Fibroblast of upper back skin (primary cell): ENCODE results near the gene TCF21.
A peak's percentile ranks its signal among the peaks of the same experiment; 100 is the strongest.
"Not testable (repeated sequence)": the region's sequence is repeated elsewhere in the genome, so short reads cannot be mapped to it uniquely, and the experiment has no call there.

ENCODE experiments used
- DNase-seq: peaks from one replicate; pipeline ENCODE4 v3.0.0-alpha.2; 2013

Gene TCF21

GRCh38 chr6:133888929-133889556 is at the start of gene TCF21:
Gene TCF21 (plus strand): TSS chr6:133889113. CDS start chr6:133889398, 285 bp downstream.
- DNase-seq: peak; percentile 56

DNA sequence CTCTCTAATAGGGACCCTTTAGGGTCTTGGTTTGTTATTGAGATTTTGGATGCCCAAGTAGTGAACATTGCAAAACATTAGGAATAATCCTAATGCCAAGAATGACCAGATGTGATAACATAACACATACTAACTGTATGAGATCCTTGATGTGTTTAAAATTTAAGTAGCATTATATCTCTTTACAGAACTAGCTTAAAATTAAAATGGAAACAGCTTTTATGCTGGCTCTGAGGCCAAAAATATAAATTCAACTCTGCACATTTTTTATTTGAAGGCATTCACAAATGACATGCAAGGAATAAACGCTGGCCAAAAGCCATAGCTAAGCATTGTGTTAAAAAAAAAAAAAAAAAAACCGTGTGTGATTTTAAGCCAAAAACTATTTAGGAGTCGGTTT is 47.7 kb upstream of the TCF21 start:
- no peak for DNase-seq

- DNase-seq: no peak
These were observed 45.8 kb upstream of the TCF21 start for GRCh38 chr6:133843098-133843497.

GRCh38 chr6:133844709-133845108 is 44.2 kb upstream of the TCF21 start:
- no peak for DNase-seq

DNA sequence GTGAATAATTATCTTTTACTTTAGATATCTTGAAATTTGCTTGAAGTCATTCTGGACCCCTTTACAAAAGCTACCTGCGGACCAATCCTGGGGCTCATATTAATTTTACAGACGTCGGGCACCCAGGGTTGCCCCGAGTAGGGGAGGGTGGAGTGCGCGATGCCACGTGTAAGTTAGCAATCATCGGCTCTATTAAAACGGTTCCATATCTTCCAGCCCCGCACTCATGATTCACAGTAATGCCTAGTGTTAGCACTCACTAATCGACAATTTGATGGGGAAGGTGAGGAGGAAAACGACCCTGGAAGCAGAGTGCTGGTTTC is 34.9 kb upstream of the TCF21 start:
- DNase-seq: no peak

GRCh38 chr6:133854364-133855275 is 34.3 kb upstream of the TCF21 start:
- DNase-seq: peak; percentile 3

DNA sequence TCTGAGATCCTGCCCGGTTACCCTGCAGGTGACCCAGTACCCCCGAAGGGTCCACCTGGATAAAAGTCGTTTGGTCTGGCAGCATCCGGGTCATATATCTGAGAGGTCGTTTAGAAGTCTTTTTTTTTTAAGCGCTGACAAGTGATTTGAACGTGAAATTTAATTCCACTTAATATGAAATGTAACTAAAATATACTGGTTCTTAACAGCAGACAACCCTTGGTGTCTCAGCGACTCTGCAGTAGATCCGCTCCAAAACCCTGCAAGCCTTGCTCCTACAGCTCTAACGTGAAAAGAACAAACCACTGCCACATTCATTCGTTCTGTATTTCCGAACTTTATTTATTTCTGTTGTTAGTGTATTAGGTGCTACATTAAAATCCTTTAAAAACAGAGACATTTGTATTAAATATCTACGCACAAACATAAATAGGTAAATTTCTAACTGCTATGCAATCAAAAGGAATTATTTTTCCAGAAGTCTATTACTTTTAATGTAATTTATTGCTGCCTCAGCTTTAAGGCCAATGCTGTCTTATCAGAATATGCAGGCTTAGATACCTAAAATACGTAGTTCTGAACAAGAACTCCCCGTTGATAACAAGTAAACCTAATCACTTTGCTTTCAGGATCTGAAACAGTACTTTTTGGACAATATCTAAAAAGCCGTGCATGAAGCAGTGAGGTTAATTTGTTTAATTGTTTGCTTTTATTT is 33.5 kb upstream of the TCF21 start:
- DNase-seq: peak; percentile 1

DNA sequence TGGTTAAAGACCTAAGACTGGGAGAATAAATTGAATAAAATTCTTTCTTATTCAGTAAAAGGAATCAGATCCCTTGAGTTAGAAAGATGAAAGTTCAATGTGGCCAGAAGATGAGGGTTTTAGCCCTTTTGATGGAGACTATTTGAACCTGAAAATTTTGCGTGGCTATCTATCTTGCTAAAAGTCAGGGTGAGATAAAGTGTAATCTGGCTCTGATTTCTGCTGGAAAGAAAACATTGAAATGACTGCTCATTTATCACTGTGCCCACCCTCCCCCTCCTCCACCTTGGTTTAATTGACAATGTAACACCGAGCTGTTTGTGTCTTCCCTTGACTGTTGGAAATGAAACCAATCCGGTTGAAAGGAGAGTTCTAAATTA is 32.9 kb upstream of the TCF21 start:
- DNase-seq: no peak

DNA sequence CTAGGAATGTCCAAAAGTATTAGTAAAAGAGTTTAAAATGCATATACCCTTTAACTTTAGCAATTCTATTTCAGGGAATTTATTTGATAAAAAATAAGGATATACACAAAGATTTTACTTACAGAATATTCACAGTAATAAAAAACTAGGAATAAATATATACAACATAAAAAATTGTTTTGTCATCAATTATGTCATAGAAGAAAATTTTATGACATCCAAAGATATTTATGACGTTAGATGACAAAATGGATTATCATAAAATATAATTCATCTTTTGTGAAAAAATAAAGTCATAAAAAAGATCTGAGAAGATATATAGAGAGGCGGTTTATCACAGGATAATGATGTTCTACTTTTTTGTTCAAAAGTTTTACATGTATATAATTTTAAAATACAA is 32.0 kb upstream of the TCF21 start:
- no peak for DNase-seq

GRCh38 chr6:133857696-133858095 is 31.2 kb upstream of the TCF21 start:
- DNase-seq: no peak

DNA sequence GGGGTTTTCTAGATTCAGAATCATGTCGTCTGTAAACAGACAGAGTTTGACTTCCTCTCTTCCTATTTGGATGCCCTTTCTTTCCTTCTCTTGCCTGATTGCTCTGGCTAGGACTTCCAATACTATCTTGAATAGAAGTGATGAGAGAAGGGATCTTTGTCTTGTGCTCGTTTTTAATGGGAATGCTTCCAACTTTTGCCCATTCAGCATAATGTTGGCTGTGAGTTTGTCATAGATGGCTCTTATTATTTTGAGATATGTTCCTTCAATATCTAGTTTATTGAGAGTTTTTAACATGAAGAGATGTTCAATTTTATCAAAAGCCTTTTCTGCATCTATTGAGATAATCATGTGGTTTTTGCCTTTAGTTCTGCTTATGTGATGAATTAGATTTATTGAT is 27.6 kb upstream of the TCF21 start:
- not testable (repeated sequence) for DNase-seq

DNA sequence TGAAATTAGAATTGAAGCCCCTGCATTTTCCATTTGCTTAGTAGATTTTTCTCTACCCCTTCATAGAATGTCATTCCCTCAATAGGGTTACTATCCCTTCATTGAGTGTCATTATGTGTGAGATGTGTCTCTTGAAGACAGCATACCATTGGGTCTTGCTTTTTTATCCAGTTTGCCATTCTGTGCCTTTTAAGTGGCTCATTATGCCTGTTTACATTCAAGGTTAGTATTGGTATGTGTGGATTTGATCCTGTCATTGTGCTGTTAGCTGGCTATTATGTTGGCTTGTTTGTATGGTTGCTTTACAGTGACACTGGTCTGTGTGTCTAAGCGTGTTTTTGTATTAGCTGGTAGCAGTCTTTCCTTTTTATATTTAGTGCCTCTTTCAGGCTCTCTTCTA is 25.7 kb upstream of the TCF21 start:
- DNase-seq: no peak

GRCh38 chr6:133865680-133866079 is 23.2 kb upstream of the TCF21 start:
- DNase-seq: no peak

GRCh38 chr6:133871131-133871530 is 17.8 kb upstream of the TCF21 start:
- DNase-seq: no peak

DNA sequence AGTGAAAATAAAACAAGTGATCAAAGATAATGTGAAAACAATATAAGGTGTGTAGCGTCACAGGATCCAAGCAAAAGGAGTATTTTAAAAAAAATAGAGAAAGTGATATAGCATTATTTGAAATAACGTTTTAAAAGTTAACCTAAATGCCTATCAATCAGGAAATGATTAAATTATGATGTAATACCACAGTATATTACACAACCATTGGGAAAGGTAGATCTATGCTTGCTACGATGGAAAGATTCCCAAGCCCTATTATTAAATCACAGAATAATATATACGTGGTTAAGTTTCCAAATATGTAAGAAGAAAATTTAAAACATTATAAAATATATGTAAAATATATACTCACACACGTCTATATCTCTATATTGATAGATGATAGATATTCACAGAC is 15.4 kb upstream of the TCF21 start:
- no peak for DNase-seq

GRCh38 chr6:133877116-133877515 is 11.8 kb upstream of the TCF21 start:
- DNase-seq: no peak

GRCh38 chr6:133880006-133880405 is 8.9 kb upstream of the TCF21 start:
- DNase-seq: no peak

DNA sequence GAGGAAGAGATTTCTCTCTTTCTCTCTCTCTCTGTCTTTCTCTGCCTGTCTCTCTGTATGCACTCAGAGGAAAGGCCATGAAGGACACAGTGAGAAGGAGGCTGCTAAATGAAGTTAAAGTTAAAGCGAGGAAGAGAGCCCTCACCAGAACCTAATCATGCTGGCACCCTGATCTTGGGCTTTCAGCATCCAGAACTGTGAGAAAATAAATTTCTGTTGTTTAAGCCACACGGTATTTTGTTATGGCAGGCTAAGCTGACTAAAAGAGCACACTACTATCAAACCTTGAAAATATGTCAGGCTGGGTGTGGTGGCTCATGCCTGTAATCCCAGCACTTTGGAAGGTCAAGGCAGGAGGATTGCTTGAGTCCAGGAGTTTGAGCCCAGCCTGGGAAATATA is 8.0 kb upstream of the TCF21 start:
- DNase-seq: no peak

DNA sequence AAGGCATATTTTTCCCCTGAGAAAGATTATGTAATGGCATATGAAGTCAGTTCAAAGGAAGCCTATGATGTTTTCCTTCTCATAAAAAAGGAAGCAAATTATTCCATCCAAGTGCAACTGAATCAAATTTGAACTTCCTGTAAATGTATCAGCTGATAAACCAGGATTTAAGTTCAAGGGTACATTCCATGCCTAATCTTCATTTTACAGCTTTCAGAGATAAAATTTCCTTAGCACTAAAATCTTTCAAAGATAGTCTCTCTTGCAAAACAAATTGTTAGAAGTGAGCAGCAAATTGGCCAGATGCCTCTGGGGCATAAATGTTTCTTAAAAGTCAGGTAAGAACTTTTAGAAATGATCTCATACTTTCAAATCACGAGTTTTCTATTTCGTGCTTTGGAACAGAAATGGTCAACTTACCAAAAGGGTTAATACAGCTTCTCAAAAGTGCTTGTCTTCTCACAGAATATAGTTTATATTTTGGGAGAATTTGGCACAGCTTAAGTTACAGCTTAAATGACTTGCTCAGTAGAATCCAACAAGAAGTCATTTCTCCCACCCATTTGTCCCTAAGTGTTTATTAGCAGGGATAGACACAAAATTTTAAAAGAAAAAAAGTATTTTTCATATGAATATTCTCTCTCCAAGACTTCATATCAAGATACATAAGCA is 2.7 kb upstream of the TCF21 start:
- no peak for DNase-seq

DNA sequence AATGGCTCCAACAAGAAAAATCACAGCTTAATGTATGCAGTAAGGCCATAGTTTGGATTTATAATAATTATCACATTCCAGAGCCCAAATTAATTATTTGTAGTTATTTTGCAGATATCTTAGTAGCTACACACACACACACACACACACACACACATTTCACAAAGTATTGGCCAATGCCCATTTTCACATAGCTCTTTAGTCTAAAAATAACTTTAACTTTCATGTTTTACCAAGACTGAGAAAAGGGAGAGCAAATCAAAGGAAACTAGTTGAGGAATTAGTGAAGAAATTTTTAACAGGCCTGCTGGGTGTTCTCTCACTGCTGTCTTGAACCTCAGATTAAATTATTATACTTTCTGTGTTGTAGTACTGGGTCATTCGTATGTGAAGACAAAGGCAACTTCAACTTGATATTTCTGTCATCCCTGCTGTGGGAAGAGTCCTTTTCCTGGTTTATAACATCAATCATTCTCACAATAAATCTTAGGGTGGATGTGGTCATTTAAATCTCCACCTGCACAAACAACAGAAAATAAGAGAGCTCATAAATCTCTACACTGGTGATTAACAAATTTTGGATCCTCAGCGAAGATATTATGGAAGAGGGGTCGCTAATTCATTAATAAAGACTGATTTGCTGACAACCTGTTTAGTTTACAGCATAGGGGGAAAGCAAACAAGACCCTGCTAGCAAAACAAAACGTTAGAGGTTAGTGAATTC is 1.6 kb upstream of the TCF21 start:
- no peak for DNase-seq

DNA sequence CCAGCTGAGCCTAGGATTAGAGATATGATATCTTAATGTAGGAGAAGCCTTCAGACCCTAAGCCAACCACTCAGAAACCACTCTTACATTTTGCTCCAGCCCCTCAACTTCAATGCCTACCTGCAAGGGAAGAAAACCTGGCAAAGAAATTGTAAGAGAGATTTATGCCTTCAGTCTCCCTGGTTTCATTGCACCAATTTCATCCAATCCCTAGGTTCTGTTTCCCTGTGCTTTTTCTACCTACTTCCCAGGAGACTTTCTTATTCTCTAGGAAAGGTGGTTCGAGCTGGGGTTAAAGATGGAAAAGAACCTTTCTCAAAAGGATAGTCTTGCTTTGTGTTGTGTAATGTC is 1.1 kb upstream of the TCF21 start:
- no peak for DNase-seq

DNA sequence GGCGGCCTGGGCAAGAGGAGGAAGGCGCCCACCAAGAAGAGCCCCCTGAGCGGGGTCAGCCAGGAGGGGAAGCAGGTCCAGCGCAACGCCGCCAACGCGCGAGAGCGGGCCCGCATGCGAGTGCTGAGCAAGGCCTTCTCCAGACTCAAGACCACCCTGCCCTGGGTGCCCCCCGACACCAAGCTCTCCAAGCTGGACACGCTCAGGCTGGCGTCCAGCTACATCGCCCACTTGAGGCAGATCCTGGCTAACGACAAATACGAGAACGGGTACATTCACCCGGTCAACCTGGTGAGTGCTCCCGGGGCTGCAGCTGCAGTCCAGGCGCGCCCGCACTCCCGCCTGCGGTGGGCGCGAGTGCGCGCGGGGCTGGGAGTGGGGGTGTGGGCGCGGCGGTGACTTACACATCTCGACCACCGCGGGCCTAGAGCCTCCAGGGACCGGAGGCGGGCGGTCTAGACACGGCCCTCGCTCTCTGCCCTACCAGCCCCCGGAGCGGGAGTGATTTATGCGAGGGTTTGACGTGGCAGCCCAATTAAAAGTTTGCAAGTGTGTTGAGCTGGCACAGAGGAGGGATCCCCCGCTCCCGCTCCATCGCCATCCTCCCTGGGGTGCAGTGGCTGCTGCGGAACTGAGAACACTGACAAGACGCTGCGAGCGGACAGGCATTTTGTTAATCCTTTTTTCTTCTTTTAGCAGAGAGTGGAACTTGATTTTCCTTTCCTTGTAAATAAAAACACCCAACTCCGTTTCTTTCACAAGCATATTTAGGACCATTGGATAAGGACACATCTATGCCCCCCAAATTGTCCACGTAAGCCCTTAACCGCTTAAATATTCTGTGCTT is 867 bp downstream of the TCF21 start:
- DNase-seq: no peak
